Mucosa of descending colon (tissue), 3 donors: ENCODE data around the gene TNPO2. TPM values are rescaled to one million over a fixed set of nuclear protein-coding genes. Genes with fewer than 3 reads are reported as not detected.

Experiments
- ATAC-seq: fragments of 200-7000 bp; cut with Tn5 transposase; one replicate; pipeline ENCODE4 v1.9.1; 2020; ENCODE audit warnings: mild to moderate bottlenecking, moderate library complexity
- DNase-seq, 3 donors: peaks; one replicate each; pipeline ENCODE4 v3.0.0-alpha.2; 2020
- H3K36me3 ChIP-seq: fragments of 200-600 bp; one replicate; pipeline ENCODE4 v1.8.0; 2021; ENCODE audit warnings: low read depth, mild to moderate bottlenecking
- H3K4me1 ChIP-seq: fragments of 200-600 bp; one replicate; pipeline ENCODE4 v1.8.0; 2021; ENCODE audit warnings: low read depth, mild to moderate bottlenecking
- H3K4me3 ChIP-seq: fragments of 200-600 bp; one replicate; pipeline ENCODE4 v1.8.0; 2021; ENCODE audit warnings: mild to moderate bottlenecking
- H3K9me3 ChIP-seq: fragments of 200-600 bp; one replicate; pipeline ENCODE4 v1.8.0; 2021; ENCODE audit warnings: mild to moderate bottlenecking
- CTCF ChIP-seq: fragments of 200-600 bp; IDR thresholded peaks from one replicate; pipeline ENCODE4 v1.8.0; 2022; ENCODE audit warnings: antibody characterized with exemption, mild to moderate bottlenecking
- intact Hi-C, 2 donors: fragments of 100-400 bp; cut with DNase I in 1 of 2; cut with micrococcal nuclease in 1 of 2; formaldehyde crosslinking; loops; one replicate each; pipeline versions ENCODE4 v1.11.0 to v1.11.1; 2022; cut with DNase I, micrococcal nuclease
- total RNA-seq, 3 donors: library from RNA; stranded (reverse); fragmentation: NEBNext Ultra II Directional in 2 of 3; extraction: Animal tissue kit (Norgen Biotek cat#: 25700) in 2 of 3; gene quantifications; one replicate each; pipeline versions ENCODE4 v1.2.1 to v1.2.4, GENCODE V29; 2021 to 2023
- donor health status: DM: no; HTN: no; CAD: no; lungs with moderate emphysema.
- donor health status: DM: no; HTN: no; CAD: no.
- donor health status: DM: no; HTN: yes; CAD: no.

The TNPO2 gene
- total RNA-seq, 3 donors from 2014 or later: 48.9 to 73.3 (median 66.9) TPM

- Histone ChIP-seq H3K4me1 (no peaks in the 10 kb centered on the region), H3K36me3 (peaks cover 8% of the 10 kb centered on the region), H3K4me3 (no peak overlapping the region), H3K9me3 (no peaks in the 10 kb centered on the region)
- intact Hi-C loops: no loop called here
- DNase-seq (no peak), ATAC-seq (no peak)
- TF ChIP-seq CTCF: no peak
Observed at GRCh38 chr19:12711187-12711586, 12.5 kb downstream of the TNPO2 start.

- peaks cover 8% of the 10 kb centered on the region for H3K36me3 ChIP-seq
- no peaks in the 10 kb centered on the region for H3K4me1 ChIP-seq
- H3K4me3 ChIP-seq: no peak overlapping the region
- no peak for ATAC-seq
- DNase-seq: no peak
- H3K9me3 ChIP-seq: no peaks in the 10 kb centered on the region
- intact Hi-C loops: loop anchor here in 1 of 2 donors (5.0 kb wide), 1 partner anchor 49 kb away; no protein-coding TSS in a partner anchor
- no peak for TF ChIP-seq CTCF
Observed at GRCh38 chr19:12708641-12709040, 15.1 kb downstream of the TNPO2 start.

- peaks cover 17% of the 10 kb centered on the region for H3K36me3 ChIP-seq
- intact Hi-C loops: loop anchor here in 1 of 2 donors (5.0 kb wide), 1 partner anchor 51 kb away; no protein-coding TSS in a partner anchor
- no peak for ATAC-seq
Observed at GRCh38 chr19:12706332-12706718, 17.4 kb downstream of the TNPO2 start.

GRCh38 chr19:12705654-12706331 lies 17.9 kb downstream of the TNPO2 start:
- ATAC-seq (no peak), DNase-seq (no peak)
- intact Hi-C loops: loop anchor here in 1 of 2 donors (5.0 kb wide), 1 partner anchor 52 kb away; no protein-coding TSS in a partner anchor
- no peaks in the 10 kb centered on the region for H3K9me3 ChIP-seq
- H3K4me3 ChIP-seq: no peak overlapping the region
- no peaks in the 10 kb centered on the region for H3K4me1 ChIP-seq
- H3K36me3 ChIP-seq: peaks cover 17% of the 10 kb centered on the region
- no peak for TF ChIP-seq CTCF

More at GRCh38 chr19:12706332-12706718, 17.4 kb downstream of the TNPO2 start:
- Histone ChIP-seq H3K9me3 (no peaks in the 10 kb centered on the region), H3K4me1 (no peaks in the 10 kb centered on the region), H3K4me3 (no peak overlapping the region)
- TF ChIP-seq CTCF: no peak
- DNase-seq: no peak

- Histone ChIP-seq H3K9me3 (no peaks in the 10 kb centered on the region), H3K4me1 (no peaks in the 10 kb centered on the region), H3K4me3 (no peak overlapping the region), H3K36me3 (peaks cover 12% of the 10 kb centered on the region)
- TF ChIP-seq CTCF: no peak
- ATAC-seq (no peak), DNase-seq (no peak)
- intact Hi-C loops: loop anchor here in 1 of 2 donors (5.0 kb wide), 1 partner anchor 52 kb away; no protein-coding TSS in a partner anchor
Observed at GRCh38 chr19:12705169-12705568, 18.6 kb downstream of the TNPO2 start.
